Panc1 (cell line): ENCODE results near the gene ZNF652. TPM values are rescaled to one million over a fixed set of nuclear protein-coding genes. Genes with fewer than 3 reads are reported as not detected.

Experiments used
- ATAC-seq: fragments of 200-7000 bp; cut with Tn5 transposase; 2 replicates; pipeline ENCODE4 v1.9.1; 2020; ENCODE audit warnings: mild to moderate bottlenecking, moderate library complexity
- BruUV-seq: library from RNA; stranded (reverse); fragments of 400-500 nt; replicated peaks from 2 replicates; lab custom pipeline; 2021; lab: Mats Ljungman, UMichigan
- CTCF ChIA-PET: fragments of 300-600 bp; sonication (Branson Sonifier 250); formaldehyde crosslinking; loops from one replicate; lab custom pipeline; 2022; ENCODE audit warnings: antibody characterized with exemption; lab: Charles Lee
- POLR2A ChIA-PET: fragments of 300-600 bp; sonication (Branson Sonifier 250); formaldehyde crosslinking; loops from one replicate; lab custom pipeline; 2022; ENCODE audit warnings: antibody characterized with exemption; lab: Charles Lee
- DNase-seq: peaks from one replicate; pipeline ENCODE4 v3.0.0-alpha.2; 2010; ENCODE audit warnings: low read depth, low spot score
- H3K27ac ChIP-seq: 2 replicates; pipeline ENCODE4 v1.5.1; 2011; ENCODE audit warnings: mild to moderate bottlenecking, low read length, inconsistent platforms
- H3K27me3 ChIP-seq: fragments of 200-500 bp; sonication (Bioruptor generic); 2 replicates; pipeline ENCODE4 v1.6.0; 2014; ENCODE audit warnings: low read length, inconsistent platforms; ENCODE audit not compliant: control insufficient read depth, insufficient read depth
- H3K36me3 ChIP-seq: fragments of 200-500 bp; sonication (Bioruptor generic); 2 replicates; pipeline ENCODE4 v1.5.1; 2014; ENCODE audit warnings: inconsistent platforms, mild to moderate bottlenecking, low read length, moderate library complexity; ENCODE audit not compliant: control insufficient read depth, insufficient read depth
- H3K4me1 ChIP-seq: 2 replicates; pipeline ENCODE4 v1.5.1; 2011; ENCODE audit warnings: inconsistent platforms, mild to moderate bottlenecking, low read length, moderate library complexity; ENCODE audit not compliant: control insufficient read depth, insufficient read depth
- H3K4me3 ChIP-seq, 2 experiments: 2 replicates each; pipeline ENCODE4 v1.5.1; 2011 to 2012; ENCODE audit warnings: low read depth in 2 of 2, low read length in 2 of 2, mild to moderate bottlenecking in 2 of 2, inconsistent platforms in 1 of 2, moderate library complexity in 1 of 2
- H3K9me3 ChIP-seq: fragments of 200-500 bp; sonication (Bioruptor generic); 2 replicates; pipeline ENCODE4 v1.5.1; 2014; ENCODE audit warnings: low read depth, mild to moderate bottlenecking, inconsistent platforms, low read length, moderate library complexity; ENCODE audit not compliant: control insufficient read depth, insufficient read depth
- POLR2AphosphoS5 ChIP-seq: IDR thresholded peaks from 2 replicates; pipeline ENCODE4 v1.6.1; 2012; ENCODE audit warnings: mild to moderate bottlenecking, low read depth, low read length, moderate library complexity
- SIN3A ChIP-seq: IDR thresholded peaks from 2 replicates; pipeline ENCODE4 v1.6.1; 2012; ENCODE audit warnings: low read depth, mild to moderate bottlenecking, low read length, moderate library complexity, borderline replicate concordance; ENCODE audit not compliant: insufficient read depth
- TCF7L2 ChIP-seq: IDR thresholded peaks from 2 replicates; pipeline ENCODE4 v1.6.1; 2011; ENCODE audit warnings: mild to moderate bottlenecking, low read depth, low read length, inconsistent platforms
- in situ Hi-C: cut with HindIII; loops from 2 replicates; pipeline ENCODE4 v1.10.0; 2016; ENCODE audit warnings: low sequenced_read_pairs, low pct_unique_long_range_greater_than_20kb
- intact Hi-C: fragments of 100-400 bp; cut with micrococcal nuclease; formaldehyde crosslinking; loops from one replicate; pipeline ENCODE4 v1.10.0; 2022; ENCODE audit not compliant: unreplicated experiment
- total RNA-seq: library from RNA; stranded (reverse); gene quantifications from one replicate; pipeline ENCODE4 v1.2.1, GENCODE V29; 2021; ENCODE audit not compliant: unreplicated experiment
- TF ChIP-seq, protein P1 (sequence below): fragments of 450-650 bp; IDR thresholded peaks from 2 replicates; pipeline ENCODE4 v1.5.1; 2017; ENCODE audit warnings: mild to moderate bottlenecking
- TF ChIP-seq, protein P2 (sequence below), 2 experiments: IDR thresholded peaks; 2 replicates each; pipeline ENCODE4 v1.6.1; 2011 to 2012; ENCODE audit warnings: low read depth in 2 of 2, control low read depth in 1 of 2, low read length in 1 of 2, mild to moderate bottlenecking in 1 of 2, moderate library complexity in 1 of 2; ENCODE audit not compliant: insufficient read depth in 1 of 2

ZNF652 gene
- total RNA-seq, 1 experiment from 2014 or later = 42.4 TPM

DNA sequence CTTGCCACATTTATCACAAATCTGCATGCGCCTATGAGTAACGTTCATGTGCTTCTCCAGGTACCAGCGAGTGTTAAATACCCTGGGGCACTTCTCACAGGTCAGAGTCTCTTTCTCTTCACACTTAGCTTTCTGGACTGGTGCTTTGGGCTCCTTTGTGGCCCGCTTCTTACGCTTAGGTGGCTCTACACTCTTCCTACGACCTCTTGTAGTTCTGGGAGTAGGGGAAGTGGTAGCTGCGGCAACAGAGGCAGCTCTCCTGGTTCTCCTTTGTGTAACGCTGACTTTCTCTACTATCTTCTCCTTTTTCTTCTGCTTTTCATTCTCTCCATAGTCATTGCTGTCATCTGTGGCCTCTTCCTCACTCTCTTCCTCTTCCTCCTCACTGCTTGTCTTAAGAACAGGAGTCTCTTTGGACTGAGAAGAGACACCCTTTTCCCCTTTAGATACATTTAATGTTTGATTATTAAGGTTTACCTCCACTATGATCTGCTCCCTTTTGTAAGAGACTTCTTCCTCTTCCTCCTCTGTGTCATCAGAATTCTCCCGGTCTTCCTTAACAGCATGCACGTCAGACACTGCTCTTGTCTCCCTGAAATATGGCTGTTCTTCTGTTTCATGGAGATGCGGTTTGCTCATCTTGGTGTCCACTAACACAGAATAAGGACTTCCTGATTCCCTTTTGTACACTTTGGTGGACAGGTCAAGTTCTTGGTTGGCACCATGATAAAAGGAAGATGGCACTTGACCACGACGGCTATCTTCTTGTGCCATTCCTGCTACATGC, 45.0 kb downstream of the ZNF652 start:
- TSS peak; percentile 47 for BruUV-seq
- DNase-seq = no peak
- in situ Hi-C loops = no loop called here
- CTCF ChIA-PET = interaction anchor here (0.6 to 1.1 kb wide), 2 partner anchors 235 to 240 kb away, joined by 3 read pairs; no protein-coding TSS in a partner anchor
- TF ChIP-seq TCF7L2 (no peak), SIN3A (no peak), POLR2AphosphoS5 (no peak)
- TF ChIP-seq, protein P1, sequence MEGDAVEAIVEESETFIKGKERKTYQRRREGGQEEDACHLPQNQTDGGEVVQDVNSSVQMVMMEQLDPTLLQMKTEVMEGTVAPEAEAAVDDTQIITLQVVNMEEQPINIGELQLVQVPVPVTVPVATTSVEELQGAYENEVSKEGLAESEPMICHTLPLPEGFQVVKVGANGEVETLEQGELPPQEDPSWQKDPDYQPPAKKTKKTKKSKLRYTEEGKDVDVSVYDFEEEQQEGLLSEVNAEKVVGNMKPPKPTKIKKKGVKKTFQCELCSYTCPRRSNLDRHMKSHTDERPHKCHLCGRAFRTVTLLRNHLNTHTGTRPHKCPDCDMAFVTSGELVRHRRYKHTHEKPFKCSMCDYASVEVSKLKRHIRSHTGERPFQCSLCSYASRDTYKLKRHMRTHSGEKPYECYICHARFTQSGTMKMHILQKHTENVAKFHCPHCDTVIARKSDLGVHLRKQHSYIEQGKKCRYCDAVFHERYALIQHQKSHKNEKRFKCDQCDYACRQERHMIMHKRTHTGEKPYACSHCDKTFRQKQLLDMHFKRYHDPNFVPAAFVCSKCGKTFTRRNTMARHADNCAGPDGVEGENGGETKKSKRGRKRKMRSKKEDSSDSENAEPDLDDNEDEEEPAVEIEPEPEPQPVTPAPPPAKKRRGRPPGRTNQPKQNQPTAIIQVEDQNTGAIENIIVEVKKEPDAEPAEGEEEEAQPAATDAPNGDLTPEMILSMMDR = no peak
- TF ChIP-seq, protein P2, sequence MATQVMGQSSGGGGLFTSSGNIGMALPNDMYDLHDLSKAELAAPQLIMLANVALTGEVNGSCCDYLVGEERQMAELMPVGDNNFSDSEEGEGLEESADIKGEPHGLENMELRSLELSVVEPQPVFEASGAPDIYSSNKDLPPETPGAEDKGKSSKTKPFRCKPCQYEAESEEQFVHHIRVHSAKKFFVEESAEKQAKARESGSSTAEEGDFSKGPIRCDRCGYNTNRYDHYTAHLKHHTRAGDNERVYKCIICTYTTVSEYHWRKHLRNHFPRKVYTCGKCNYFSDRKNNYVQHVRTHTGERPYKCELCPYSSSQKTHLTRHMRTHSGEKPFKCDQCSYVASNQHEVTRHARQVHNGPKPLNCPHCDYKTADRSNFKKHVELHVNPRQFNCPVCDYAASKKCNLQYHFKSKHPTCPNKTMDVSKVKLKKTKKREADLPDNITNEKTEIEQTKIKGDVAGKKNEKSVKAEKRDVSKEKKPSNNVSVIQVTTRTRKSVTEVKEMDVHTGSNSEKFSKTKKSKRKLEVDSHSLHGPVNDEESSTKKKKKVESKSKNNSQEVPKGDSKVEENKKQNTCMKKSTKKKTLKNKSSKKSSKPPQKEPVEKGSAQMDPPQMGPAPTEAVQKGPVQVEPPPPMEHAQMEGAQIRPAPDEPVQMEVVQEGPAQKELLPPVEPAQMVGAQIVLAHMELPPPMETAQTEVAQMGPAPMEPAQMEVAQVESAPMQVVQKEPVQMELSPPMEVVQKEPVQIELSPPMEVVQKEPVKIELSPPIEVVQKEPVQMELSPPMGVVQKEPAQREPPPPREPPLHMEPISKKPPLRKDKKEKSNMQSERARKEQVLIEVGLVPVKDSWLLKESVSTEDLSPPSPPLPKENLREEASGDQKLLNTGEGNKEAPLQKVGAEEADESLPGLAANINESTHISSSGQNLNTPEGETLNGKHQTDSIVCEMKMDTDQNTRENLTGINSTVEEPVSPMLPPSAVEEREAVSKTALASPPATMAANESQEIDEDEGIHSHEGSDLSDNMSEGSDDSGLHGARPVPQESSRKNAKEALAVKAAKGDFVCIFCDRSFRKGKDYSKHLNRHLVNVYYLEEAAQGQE (IDR thresholded peaks at IDR 0.05; ENCODE audit: insufficient read depth in 1 of 2, low read depth in 2 of 2, low read length in 1 of 2) = no peak
- peaks cover 23% of the 10 kb centered on the region for H3K4me1 ChIP-seq
- POLR2A ChIA-PET = interaction anchor here (0.6 kb wide), 2 partner anchors 25 to 45 kb away, joined by 3 read pairs; no protein-coding TSS in a partner anchor
- no peaks in the 10 kb centered on the region for H3K9me3 ChIP-seq
- H3K27ac ChIP-seq = peak overlapping the region; percentile 58; the same call in 1 of the 2 replicates
- ATAC-seq = 0 out of 2 replicates have a peak, but pooled peaks have one; percentile 40
- intact Hi-C loops = no loop called here
- H3K27me3 ChIP-seq = no peaks in the 10 kb centered on the region
- H3K4me3 ChIP-seq = no peak overlapping the region
- H3K36me3 ChIP-seq = no peaks in the 10 kb centered on the region

DNA sequence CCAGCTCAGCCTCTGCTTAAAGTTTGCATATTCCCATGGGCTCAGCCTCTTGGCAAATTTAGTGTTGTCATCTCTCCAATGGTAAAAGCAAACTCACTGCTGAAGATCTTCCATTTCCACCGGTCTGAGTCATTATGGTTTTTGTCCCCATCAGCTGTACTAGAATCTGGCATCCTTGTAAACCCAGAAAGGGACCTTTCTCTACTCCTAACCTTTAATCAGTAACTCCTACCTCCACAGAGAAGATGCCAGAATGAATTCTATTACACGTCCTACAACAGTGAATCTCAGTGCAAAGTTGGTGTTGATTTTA, 45.8 kb downstream of the ZNF652 start:
- ATAC-seq (peak; percentile 54; the same call in 1 of the 2 replicates), DNase-seq (no peak)
- ChIA-PET CTCF (interaction anchor here (0.6 kb wide), 3 partner anchors 29 to 408 kb away, joined by 3 to 8 read pairs (median 6); no protein-coding TSS in a partner anchor), POLR2A (no interaction called here)
- H3K27ac ChIP-seq = peak overlapping the region; percentile 58
- H3K9me3 ChIP-seq = no peaks in the 10 kb centered on the region
- no peak overlapping the region for H3K4me3 ChIP-seq
- intact Hi-C loops (no loop called here), in situ Hi-C loops (no loop called here)
- 0 out of 2 replicates have a peak, but pooled peaks cover under 1% of the 10 kb centered on the region for H3K36me3 ChIP-seq
- H3K27me3 ChIP-seq = no peaks in the 10 kb centered on the region
- peaks cover 23% of the 10 kb centered on the region for H3K4me1 ChIP-seq
- no peak for TF ChIP-seq POLR2AphosphoS5
- TF ChIP-seq, protein P2 (IDR thresholded peaks at IDR 0.05; ENCODE audit: insufficient read depth in 1 of 2, low read depth in 2 of 2, low read length in 1 of 2) = no peak
- TF ChIP-seq SIN3A = no peak
- TF ChIP-seq TCF7L2 = no peak
- TF ChIP-seq, protein P1 = no peak
- no TSS peak for BruUV-seq
